CD4-positive, CD25-positive, alpha-beta regulatory T cell (primary cell): ENCODE measurements around the gene RNF135. TPM values are rescaled to one million over a fixed set of nuclear protein-coding genes. Genes with fewer than 3 reads are reported as not detected.
A peak's percentile ranks its signal among the peaks of the same experiment; 100 is the strongest.
"Not testable (repeated sequence)": the region's sequence is repeated elsewhere in the genome, so short reads cannot be mapped to it uniquely, and the experiment has no call there.

Experiments
- ATAC-seq, 2 donors: fragments of 150-1000 bp; cut with Tn5 transposase; one replicate each; pipeline ENCODE4 v1.10.0; 2021; ENCODE audit warnings: low read depth in 2 of 2, moderate number of reproducible peaks in 2 of 2, moderate library complexity in 1 of 2
- DNase-seq, 3 donors: peaks; one replicate each; pipeline versions ENCODE4 v3.0.0 to v3.0.0-alpha.2; 2012 to 2022; ENCODE audit warnings: mixed read lengths in 1 of 3
- H3K27ac ChIP-seq: one replicate; pipeline ENCODE4 v1.7.0; 2013; ENCODE audit warnings: mild to moderate bottlenecking, low read length; ENCODE audit not compliant: insufficient read depth, poor library complexity, severe bottlenecking
- H3K27me3 ChIP-seq: one replicate; pipeline ENCODE4 v1.7.0; 2013; ENCODE audit warnings: low read length; ENCODE audit not compliant: control insufficient read depth, insufficient read depth
- H3K36me3 ChIP-seq: one replicate; pipeline ENCODE4 v1.7.0; 2013; ENCODE audit warnings: mild to moderate bottlenecking, low read length, moderate library complexity; ENCODE audit not compliant: control insufficient read depth, insufficient read depth
- H3K4me1 ChIP-seq: 2 replicates; pipeline ENCODE4 v1.7.0; 2013; ENCODE audit warnings: mild to moderate bottlenecking, low read length; ENCODE audit not compliant: insufficient read depth, control insufficient read depth, poor library complexity, severe bottlenecking
- H3K4me3 ChIP-seq: one replicate; pipeline ENCODE4 v1.7.0; 2013; ENCODE audit warnings: low read depth, mild to moderate bottlenecking, low read length, moderate library complexity
- H3K9me3 ChIP-seq, 2 experiments: 1 replicate in 1 of 2; 2 replicates in 1 of 2; pipeline ENCODE4 v1.7.0; 2013; ENCODE audit warnings: low read length in 2 of 2, mild to moderate bottlenecking in 1 of 2, moderate library complexity in 1 of 2; ENCODE audit not compliant: control insufficient read depth in 2 of 2
- H3K27ac Mint-ChIP-seq, 3 donors: one replicate each; pipeline ENCODE4 v1.8.0; 2020 to 2022; ENCODE audit warnings: mild to moderate bottlenecking in 3 of 3, mixed read lengths in 3 of 3, moderate library complexity in 2 of 3
- H3K27me3 Mint-ChIP-seq: one replicate; pipeline ENCODE4 v1.8.0; 2022; ENCODE audit warnings: mild to moderate bottlenecking, mixed read lengths
- H3K36me3 Mint-ChIP-seq: one replicate; pipeline ENCODE4 v1.8.0; 2020; ENCODE audit warnings: mixed read lengths
- H3K4me1 Mint-ChIP-seq, 4 donors: one replicate each; pipeline ENCODE4 v1.8.0; 2020 to 2022; ENCODE audit warnings: mixed read lengths in 4 of 4, mild to moderate bottlenecking in 1 of 4
- H3K4me3 Mint-ChIP-seq, 4 donors: one replicate each; pipeline ENCODE4 v1.8.0; 2020 to 2022; ENCODE audit warnings: mild to moderate bottlenecking in 4 of 4, mixed read lengths in 4 of 4, moderate library complexity in 3 of 4
- H3K9me3 Mint-ChIP-seq, 7 donors: one replicate each; pipeline ENCODE4 v1.8.0; 2020 to 2022; ENCODE audit warnings: mixed read lengths in 7 of 7, mild to moderate bottlenecking in 3 of 7, moderate library complexity in 2 of 7
- polyA plus RNA-seq, 4 donors: library from polyadenylated mRNA; unstranded; fragments of 300-500 nt; fragmentation: Illumina TruSeq; gene quantifications; one replicate each; pipeline ENCODE4 v1.2.3, GENCODE V29; 2021
- total RNA-seq: library from RNA; stranded (reverse); gene quantifications from one replicate; pipeline ENCODE4 v1.2.3, GENCODE V29; 2022

RNF135 gene
- total and polyA plus RNA-seq, 5 donors from 2014 or later, result 3.8 to 17.8 (median 10.8) TPM

- H3K4me3 ChIP-seq, result peak overlapping the region; percentile 84
- Mint-ChIP-seq H3K27ac (peak overlapping the region; percentile 84 to 91 (median 90)), H3K9me3 (peaks cover 0 to 4% (median 0%) of the 10 kb centered on the region in 7 donors), H3K36me3 (peaks cover 4% of the 10 kb centered on the region), H3K4me1 (peaks cover 19 to 38% (median 30%) of the 10 kb centered on the region in 4 donors), H3K4me3 (peak overlapping the region; percentile 96 to 100 (median 98)), H3K27me3 (peaks cover 13% of the 10 kb centered on the region)
- peaks cover 12% of the 10 kb centered on the region for H3K4me1 ChIP-seq
- no peaks in the 10 kb centered on the region for H3K9me3 ChIP-seq
- H3K36me3 ChIP-seq, result no peaks in the 10 kb centered on the region
- no peak for ATAC-seq
- no peaks in the 10 kb centered on the region for H3K27me3 ChIP-seq
- DNase-seq, result peak in 2 of 3 donors; percentile 19 to 54
- no peak overlapping the region for H3K27ac ChIP-seq
Observed at GRCh38 chr17:30969989-30970830, 629 bp upstream of the RNF135 start.

GRCh38 chr17:30975042-30975820 lies 4.4 kb downstream of the RNF135 start:
- no peaks in the 10 kb centered on the region for H3K9me3 ChIP-seq
- DNase-seq (no peak), ATAC-seq (no peak)
- peaks cover 22 to 43% (median 28%) of the 10 kb centered on the region in 4 donors for H3K4me1 Mint-ChIP-seq
- H3K27me3 Mint-ChIP-seq, result peaks cover 4% of the 10 kb centered on the region
- H3K27me3 ChIP-seq, result no peaks in the 10 kb centered on the region
- H3K4me3 ChIP-seq, result no peak overlapping the region
- H3K36me3 ChIP-seq, result no peaks in the 10 kb centered on the region
- H3K9me3 Mint-ChIP-seq, result peaks cover 0 to 4% (median 0%) of the 10 kb centered on the region in 7 donors
- no peak overlapping the region for H3K27ac ChIP-seq
- peaks cover 11% of the 10 kb centered on the region for H3K4me1 ChIP-seq
- peaks cover 9% of the 10 kb centered on the region for H3K36me3 Mint-ChIP-seq
- no peak overlapping the region for H3K4me3 Mint-ChIP-seq
- no peak overlapping the region for H3K27ac Mint-ChIP-seq

- H3K27ac ChIP-seq, H3K4me3 ChIP-seq, H3K27me3 Mint-ChIP-seq, H3K4me3 Mint-ChIP-seq, H3K27me3 ChIP-seq, H3K9me3 Mint-ChIP-seq, ATAC-seq, H3K4me1 ChIP-seq, H3K36me3 Mint-ChIP-seq, H3K9me3 ChIP-seq, H3K27ac Mint-ChIP-seq, H3K36me3 ChIP-seq, DNase-seq: not testable (repeated sequence)
- peaks cover 10 to 24% (median 11%) of the 10 kb centered on the region in 4 donors for H3K4me1 Mint-ChIP-seq
Observed at GRCh38 chr17:30979919-30980318, 9.1 kb downstream of the RNF135 start.

- Mint-ChIP-seq H3K27me3 (no peaks in the 10 kb centered on the region), H3K9me3 (no peaks in the 10 kb centered on the region), H3K27ac (peak overlapping the region in 1 of 3 donors; percentile 63), H3K4me1 (peaks cover 1 to 17% (median 3%) of the 10 kb centered on the region in 4 donors), H3K36me3 (no peaks in the 10 kb centered on the region), H3K4me3 (no peak overlapping the region)
- Histone ChIP-seq H3K4me3 (no peak overlapping the region), H3K27me3 (no peaks in the 10 kb centered on the region), H3K27ac (no peak overlapping the region), H3K4me1 (no peaks in the 10 kb centered on the region), H3K36me3 (peaks cover 6% of the 10 kb centered on the region), H3K9me3 (no peaks in the 10 kb centered on the region)
- no peak for DNase-seq
- ATAC-seq, result no peak
Observed at GRCh38 chr17:30981531-30982519, 11.0 kb downstream of the RNF135 start.

- Histone ChIP-seq H3K36me3 (peaks cover 6% of the 10 kb centered on the region), H3K9me3 (no peaks in the 10 kb centered on the region), H3K27ac (no peak overlapping the region), H3K4me3 (no peak overlapping the region), H3K27me3 (no peaks in the 10 kb centered on the region), H3K4me1 (no peaks in the 10 kb centered on the region)
- Mint-ChIP-seq H3K4me1 (peaks cover 0 to 15% (median 3%) of the 10 kb centered on the region in 4 donors), H3K27ac (no peak overlapping the region), H3K9me3 (no peaks in the 10 kb centered on the region), H3K36me3 (peaks cover 2% of the 10 kb centered on the region), H3K27me3 (no peaks in the 10 kb centered on the region), H3K4me3 (no peak overlapping the region)
- DNase-seq (no peak), ATAC-seq (no peak)
Observed at GRCh38 chr17:30982855-30983254, 12.0 kb downstream of the RNF135 start.

GRCh38 chr17:30990458-30990857 lies 19.6 kb downstream of the RNF135 start:
- no peak overlapping the region for H3K4me3 ChIP-seq
- Mint-ChIP-seq H3K4me1 (no peaks in the 10 kb centered on the region), H3K4me3 (no peak overlapping the region), H3K9me3 (no peaks in the 10 kb centered on the region), H3K36me3 (peaks cover 13% of the 10 kb centered on the region), H3K27me3 (no peaks in the 10 kb centered on the region), H3K27ac (no peak overlapping the region)
- peaks cover 13% of the 10 kb centered on the region for H3K36me3 ChIP-seq
- no peak for DNase-seq
- no peaks in the 10 kb centered on the region for H3K9me3 ChIP-seq
- H3K27ac ChIP-seq, result no peak overlapping the region
- no peaks in the 10 kb centered on the region for H3K27me3 ChIP-seq
- no peaks in the 10 kb centered on the region for H3K4me1 ChIP-seq
- no peak for ATAC-seq

- H3K27me3 ChIP-seq, result no peaks in the 10 kb centered on the region
- H3K9me3 Mint-ChIP-seq, result no peaks in the 10 kb centered on the region
- H3K4me1 Mint-ChIP-seq, result no peaks in the 10 kb centered on the region
- H3K9me3 ChIP-seq, result no peaks in the 10 kb centered on the region
- peaks cover 24% of the 10 kb centered on the region for H3K36me3 Mint-ChIP-seq
- no peak for DNase-seq
- no peak overlapping the region for H3K27ac ChIP-seq
- H3K4me3 Mint-ChIP-seq, result no peak overlapping the region
- H3K4me1 ChIP-seq, result no peaks in the 10 kb centered on the region
- ATAC-seq, result no peak
- H3K36me3 ChIP-seq, result peaks cover 19% of the 10 kb centered on the region
- H3K27me3 Mint-ChIP-seq, result no peaks in the 10 kb centered on the region
- H3K4me3 ChIP-seq, result no peak overlapping the region
- H3K27ac Mint-ChIP-seq, result no peak overlapping the region
Observed at GRCh38 chr17:30992551-30992950, 21.7 kb downstream of the RNF135 start.
